Measurements from ENCODE around the gene DTX3. TPM values are rescaled to one million over a fixed set of nuclear protein-coding genes. Genes with fewer than 3 reads are reported as not detected.
A peak's percentile ranks its signal among the peaks of the same experiment; 100 is the strongest.
"Not testable (repeated sequence)": the region's sequence is repeated elsewhere in the genome, so short reads cannot be mapped to it uniquely, and the experiment has no call there.

Gene DTX3, protein sequence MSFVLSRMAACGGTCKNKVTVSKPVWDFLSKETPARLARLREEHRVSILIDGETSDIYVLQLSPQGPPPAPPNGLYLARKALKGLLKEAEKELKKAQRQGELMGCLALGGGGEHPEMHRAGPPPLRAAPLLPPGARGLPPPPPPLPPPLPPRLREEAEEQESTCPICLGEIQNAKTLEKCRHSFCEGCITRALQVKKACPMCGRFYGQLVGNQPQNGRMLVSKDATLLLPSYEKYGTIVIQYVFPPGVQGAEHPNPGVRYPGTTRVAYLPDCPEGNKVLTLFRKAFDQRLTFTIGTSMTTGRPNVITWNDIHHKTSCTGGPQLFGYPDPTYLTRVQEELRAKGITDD
- total RNA-seq: 44.5 TPM

- peak; percentile 66 for DNase-seq
These were observed at the start of gene DTX3 for GRCh38 chr12:57604454-57604991. Gene DTX3, plus strand, starts transcription at chr12:57604824. Its CDS starts 1,694 bp downstream, at chr12:57606518.

DNA sequence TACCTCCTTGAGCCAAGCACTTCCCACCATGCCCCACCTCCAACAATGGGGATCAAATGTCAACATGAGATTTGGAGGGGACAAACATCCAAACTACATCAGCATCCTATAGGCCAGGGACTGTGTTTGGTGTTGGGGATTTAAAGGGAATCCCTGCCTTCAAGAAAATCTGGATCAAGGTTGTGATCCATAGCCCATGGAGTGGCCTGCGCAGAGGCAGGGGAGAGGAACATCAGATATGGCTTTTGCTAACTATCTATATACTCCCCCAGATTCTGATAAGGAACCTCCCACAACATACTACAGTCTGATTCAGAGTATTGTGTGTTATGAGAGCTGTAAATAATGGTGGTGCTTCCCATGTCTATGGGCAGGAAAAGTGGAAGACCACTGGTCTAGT, 49.7 kb upstream of the DTX3 start:
- DNase-seq: no peak

GRCh38 chr12:57558864-57559263, 45.8 kb upstream of the DTX3 start:
- DNase-seq: no peak

GRCh38 chr12:57560516-57560915, 44.1 kb upstream of the DTX3 start:
- no peak for DNase-seq

- DNase-seq: not testable (repeated sequence)
These were observed 43.5 kb upstream of the DTX3 start for GRCh38 chr12:57561117-57561516.

- DNase-seq: no peak
These were observed 41.3 kb upstream of the DTX3 start for GRCh38 chr12:57563358-57563757.

GRCh38 chr12:57564178-57564740, 40.4 kb upstream of the DTX3 start:
- no peak for DNase-seq

DNA sequence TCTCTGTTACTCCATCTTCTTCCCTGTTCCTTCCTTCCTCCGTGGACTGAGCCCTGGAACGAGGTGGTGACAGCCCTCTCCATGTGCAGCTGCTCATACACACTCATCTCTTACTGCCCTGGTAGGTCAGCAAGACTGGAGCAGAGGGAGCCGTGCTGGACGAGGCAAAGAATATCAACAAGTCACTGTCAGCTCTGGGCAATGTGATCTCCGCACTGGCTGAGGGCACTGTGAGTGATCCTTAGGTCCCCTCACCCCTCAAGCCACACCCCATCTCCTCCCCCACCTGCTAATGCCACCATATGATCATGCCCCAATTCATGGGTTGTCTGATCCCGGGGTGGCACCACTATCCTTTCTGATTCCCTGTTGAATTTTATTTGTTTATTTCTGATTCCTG, 35.8 kb upstream of the DTX3 start:
- no peak for DNase-seq

GRCh38 chr12:57569858-57570257, 34.8 kb upstream of the DTX3 start:
- DNase-seq: no peak

GRCh38 chr12:57570438-57570837, 34.2 kb upstream of the DTX3 start:
- not testable (repeated sequence) for DNase-seq

- no peak for DNase-seq
These were observed 32.5 kb upstream of the DTX3 start for GRCh38 chr12:57571926-57572762.

DNA sequence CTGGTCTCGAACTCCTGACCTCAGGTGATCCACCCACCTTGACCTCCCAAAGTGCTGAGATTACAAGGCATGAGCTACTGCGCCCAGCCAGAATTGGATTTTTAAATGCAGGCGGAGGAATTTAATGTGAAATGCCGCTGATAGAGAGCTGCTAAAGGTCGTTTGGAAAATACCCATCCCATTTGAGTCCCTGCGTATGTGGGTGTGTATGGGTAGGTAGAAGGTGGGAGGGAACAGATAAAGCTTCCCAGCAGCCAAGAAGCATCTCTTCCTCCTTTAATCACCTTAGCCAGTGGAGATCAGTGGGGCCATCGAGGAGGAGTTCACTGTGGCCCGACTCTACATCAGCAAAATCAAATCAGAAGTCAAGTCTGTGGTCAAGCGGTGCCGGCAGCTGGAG, 29.8 kb upstream of the DTX3 start:
- no peak for DNase-seq

GRCh38 chr12:57575771-57576612, 28.6 kb upstream of the DTX3 start:
- DNase-seq: no peak

DNA sequence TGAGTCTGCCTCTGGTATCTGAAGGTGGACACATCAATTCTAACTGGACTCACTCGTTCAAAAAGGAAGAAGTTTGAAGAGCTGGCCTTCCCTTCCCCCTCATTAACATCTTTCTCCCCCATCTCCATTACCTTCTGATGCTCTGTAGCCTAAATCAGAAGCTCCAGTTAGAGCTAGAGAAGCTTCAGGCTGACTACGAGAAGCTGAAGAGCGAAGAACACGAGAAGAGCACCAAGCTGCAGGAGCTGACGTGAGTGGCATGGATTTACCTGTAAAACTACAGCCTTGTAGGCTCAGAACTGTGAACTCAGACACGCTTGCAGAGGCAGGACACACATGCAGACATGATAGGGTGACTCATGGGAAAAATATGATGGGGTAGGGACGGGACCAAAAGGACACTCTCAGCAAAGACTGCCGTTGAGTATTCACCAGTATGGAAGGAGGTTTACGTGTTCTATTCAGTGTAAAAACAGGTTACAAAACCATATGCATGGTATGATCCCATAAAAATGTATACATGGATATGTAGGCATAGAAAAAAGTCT, 27.9 kb upstream of the DTX3 start:
- DNase-seq: no peak

DNA sequence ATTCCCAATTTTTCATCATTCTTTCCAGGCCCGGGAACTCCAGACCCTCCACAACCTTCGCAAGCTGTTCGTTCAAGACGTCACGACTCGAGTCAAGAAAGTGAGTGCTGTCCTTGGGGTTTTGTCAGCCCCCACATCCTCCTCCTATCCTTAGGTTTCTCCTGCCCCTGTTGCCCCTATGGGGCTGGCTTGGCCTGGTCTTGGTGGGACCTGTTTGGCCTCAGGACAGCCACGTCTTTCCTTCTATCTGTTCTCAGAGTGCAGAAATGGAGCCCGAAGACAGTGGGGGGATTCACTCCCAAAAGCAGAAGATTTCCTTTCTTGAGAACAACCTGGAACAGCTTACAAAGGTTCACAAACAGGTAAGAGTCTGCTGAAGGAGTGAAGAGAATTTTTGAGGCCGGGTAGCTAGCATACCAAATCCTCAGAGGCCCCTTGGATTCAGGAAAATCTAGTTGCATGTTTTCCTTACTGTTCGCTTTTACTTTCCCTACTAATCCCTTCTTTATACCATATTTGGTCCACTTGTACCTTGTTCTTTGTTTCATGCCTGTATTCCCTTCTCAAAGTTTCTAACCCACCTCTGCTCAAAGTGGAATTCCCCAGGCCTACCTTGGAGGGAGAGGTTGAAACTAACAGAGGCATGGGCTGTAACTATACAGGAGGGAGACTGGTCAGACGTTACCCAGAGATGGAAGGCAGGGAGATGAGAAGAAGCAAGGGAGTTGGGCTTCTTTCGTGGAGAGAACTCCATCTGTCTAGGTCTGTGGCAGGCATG, 26.5 kb upstream of the DTX3 start:
- DNase-seq: no peak

- DNase-seq: no peak
These were observed 25.6 kb upstream of the DTX3 start for GRCh38 chr12:57579011-57579410.

GRCh38 chr12:57579677-57580465, 24.8 kb upstream of the DTX3 start:
- no peak for DNase-seq

- DNase-seq: peak; percentile 21
These were observed 24.2 kb upstream of the DTX3 start for GRCh38 chr12:57580466-57580795.

DNA sequence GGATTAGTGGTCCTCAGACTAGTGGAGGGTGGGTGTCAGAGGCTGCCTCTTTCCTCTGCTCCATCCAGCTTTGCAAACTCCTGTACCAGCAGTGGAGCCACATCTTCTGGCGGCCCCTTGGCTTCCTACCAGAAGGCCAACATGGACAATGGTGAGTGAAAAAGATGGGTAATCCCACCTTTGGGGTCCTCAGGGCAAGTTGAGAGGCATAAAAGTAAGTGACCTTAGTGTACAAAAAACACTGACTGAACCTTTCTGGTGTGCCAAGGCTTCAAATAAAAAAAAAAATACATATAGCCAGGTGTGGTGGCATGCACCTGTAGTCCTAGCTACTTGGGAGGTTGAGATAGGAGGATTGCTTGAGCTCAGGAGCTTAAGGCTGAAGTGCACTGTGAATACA, 22.8 kb upstream of the DTX3 start:
- no peak for DNase-seq

DNA sequence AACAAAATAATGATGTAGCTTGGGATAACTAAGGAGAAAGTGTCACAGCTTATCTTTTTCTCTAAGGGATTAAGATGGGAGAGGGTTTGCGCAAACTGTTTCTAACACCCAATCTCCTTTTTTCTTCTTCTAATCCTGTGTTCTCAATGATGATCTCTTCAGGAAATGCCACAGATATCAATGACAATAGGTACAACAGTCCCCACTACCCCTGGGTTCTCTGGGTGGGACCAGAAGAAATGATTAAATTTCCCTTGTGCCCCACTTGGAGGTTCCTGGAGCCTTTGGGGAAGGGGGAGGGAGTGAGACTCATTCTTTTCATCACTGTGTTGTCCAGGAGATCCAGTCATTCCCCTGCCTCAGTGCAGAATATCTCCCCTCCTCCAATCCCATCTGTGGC, 22.2 kb upstream of the DTX3 start:
- no peak for DNase-seq

Measured in occipital lobe (tissue), 2 donors.